Measurements from ENCODE around the gene P2RX5. TPM values are rescaled to one million over a fixed set of nuclear protein-coding genes. Genes with fewer than 3 reads are reported as not detected.

P2RX5 gene
- total and polyA plus RNA-seq, 10 donors = 62.5 to 313 (median 152) TPM

DNA sequence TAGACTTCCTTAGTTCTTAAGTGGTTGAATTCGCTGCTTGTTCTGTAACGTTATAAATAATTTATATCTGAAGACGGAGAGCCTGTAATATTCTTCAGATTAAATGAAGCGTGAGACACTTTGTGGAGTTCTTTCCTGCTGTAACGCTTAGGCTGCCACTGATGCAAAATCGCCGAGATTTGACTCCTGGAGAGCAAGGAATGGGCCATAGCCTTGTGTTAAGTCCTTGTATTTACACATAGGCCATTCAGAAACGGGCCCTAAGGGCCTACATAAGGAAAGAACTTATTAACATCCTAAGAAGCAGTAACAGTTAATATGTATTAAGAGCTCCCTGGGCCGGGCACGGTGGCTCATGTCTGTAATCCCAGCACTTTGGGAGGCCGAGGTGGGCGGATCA is 26.4 kb downstream of the P2RX5 start:
- Histone ChIP-seq H3K9me3 (no peaks in the 10 kb centered on the region), H3K27me3 (replicated peaks in 1 of 7) (no peaks in the 10 kb centered on the region), H3K4me3 (peak overlapping the region; percentile 73 to 99 (median 88)), H3K4me1 (peaks cover 15 to 57% (median 38%) of the 10 kb centered on the region in 6 donors), H3K27ac (peak overlapping the region in 5 of 8 donors; percentile 88 to 95 (median 92)), H3K36me3 (peaks cover 0 to 32% (median 5%) of the 10 kb centered on the region in 6 donors)
- TF ChIP-seq POLR2A (IDR thresholded peaks at IDR 0.05) = no peak
- TF ChIP-seq, protein P1, sequence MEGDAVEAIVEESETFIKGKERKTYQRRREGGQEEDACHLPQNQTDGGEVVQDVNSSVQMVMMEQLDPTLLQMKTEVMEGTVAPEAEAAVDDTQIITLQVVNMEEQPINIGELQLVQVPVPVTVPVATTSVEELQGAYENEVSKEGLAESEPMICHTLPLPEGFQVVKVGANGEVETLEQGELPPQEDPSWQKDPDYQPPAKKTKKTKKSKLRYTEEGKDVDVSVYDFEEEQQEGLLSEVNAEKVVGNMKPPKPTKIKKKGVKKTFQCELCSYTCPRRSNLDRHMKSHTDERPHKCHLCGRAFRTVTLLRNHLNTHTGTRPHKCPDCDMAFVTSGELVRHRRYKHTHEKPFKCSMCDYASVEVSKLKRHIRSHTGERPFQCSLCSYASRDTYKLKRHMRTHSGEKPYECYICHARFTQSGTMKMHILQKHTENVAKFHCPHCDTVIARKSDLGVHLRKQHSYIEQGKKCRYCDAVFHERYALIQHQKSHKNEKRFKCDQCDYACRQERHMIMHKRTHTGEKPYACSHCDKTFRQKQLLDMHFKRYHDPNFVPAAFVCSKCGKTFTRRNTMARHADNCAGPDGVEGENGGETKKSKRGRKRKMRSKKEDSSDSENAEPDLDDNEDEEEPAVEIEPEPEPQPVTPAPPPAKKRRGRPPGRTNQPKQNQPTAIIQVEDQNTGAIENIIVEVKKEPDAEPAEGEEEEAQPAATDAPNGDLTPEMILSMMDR (IDR thresholded peaks at IDR 0.05 in 8 of 11, conservative IDR thresholded peaks at IDR 0.05 in 3 of 11) = no peak
- TF ChIP-seq POLR2AphosphoS5 (IDR thresholded peaks at IDR 0.05) = no peak
- WGBS, 5 donors = 51 to 63% (median 57%) methylated on average over 12 of the region's 12 CpGs
- intact Hi-C loops (cut with DNase I; ENCODE audit: low total_unique reads) = no loop called here
- DNase-seq = no peak

DNA sequence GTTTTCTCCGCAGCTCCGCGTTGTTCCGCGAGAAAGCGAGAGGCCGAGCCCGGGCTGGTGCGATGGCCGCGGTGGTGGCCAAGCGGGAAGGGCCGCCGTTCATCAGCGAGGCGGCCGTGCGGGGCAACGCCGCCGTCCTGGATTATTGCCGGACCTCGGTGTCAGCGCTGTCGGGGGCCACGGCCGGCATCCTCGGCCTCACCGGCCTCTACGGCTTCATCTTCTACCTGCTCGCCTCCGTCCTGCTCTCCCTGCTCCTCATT is 26.9 kb downstream of the P2RX5 start:
- 0 to 1% (median 0%) methylated on average over 17 to 32 of the region's 32 CpGs for WGBS, 5 donors
- Histone ChIP-seq H3K36me3 (peaks cover 0 to 38% (median 7%) of the 10 kb centered on the region in 6 donors), H3K4me1 (peaks cover 15 to 57% (median 38%) of the 10 kb centered on the region in 6 donors), H3K27ac (peak overlapping the region; percentile 61 to 95 (median 92)), H3K4me3 (peak overlapping the region; percentile 73 to 99 (median 88)), H3K9me3 (no peaks in the 10 kb centered on the region), H3K27me3 (replicated peaks in 1 of 7) (no peaks in the 10 kb centered on the region)
- intact Hi-C loops (cut with DNase I; ENCODE audit: low total_unique reads) = no loop called here
- TF ChIP-seq POLR2AphosphoS5 (IDR thresholded peaks at IDR 0.05) (no peak), POLR2A (IDR thresholded peaks at IDR 0.05) (no peak)
- TF ChIP-seq, protein P1 (IDR thresholded peaks at IDR 0.05 in 8 of 11, conservative IDR thresholded peaks at IDR 0.05 in 3 of 11) = no peak
- DNase-seq = no peak

DNA sequence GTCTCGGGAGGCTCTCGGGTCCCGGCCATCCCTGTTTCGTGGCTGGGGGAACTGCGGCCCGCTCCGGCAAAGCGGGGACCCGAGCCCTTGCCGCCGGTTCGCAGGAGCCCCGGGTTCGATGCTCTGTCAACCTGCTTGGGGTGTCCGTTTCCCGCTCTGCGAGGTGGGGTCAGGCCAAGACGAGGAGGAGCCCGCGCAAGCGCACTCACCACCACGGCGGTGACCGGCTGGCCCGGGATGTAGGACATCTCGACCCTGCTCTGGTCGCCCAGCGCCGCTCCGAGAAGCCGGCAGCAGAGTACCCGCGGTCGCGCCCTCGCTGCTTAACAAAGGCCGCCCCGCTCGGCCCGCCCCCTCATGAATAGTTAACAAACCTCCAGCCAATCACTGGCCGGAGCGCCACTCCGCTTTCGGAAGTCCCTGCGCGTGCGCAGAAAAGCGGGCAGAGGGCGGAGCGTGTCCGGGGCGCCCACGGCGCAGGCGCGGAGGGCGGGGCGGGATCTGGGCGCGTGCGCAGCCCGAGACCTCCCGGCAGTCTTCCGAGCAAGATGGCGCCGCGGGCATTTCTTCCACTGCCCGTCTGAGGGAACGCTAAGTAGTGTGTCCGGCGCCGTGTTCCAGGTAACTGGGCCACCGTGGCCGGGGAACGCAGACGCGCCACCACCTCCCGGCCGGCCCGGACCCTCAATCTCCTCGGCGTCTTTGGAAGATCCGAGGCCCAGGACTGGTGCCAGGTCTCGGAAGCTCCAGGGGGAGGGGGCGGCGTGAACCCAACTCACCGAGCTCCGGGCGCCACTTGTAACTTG is 27.5 kb downstream of the P2RX5 start, which contains the start of the genes EMC6 and TAX1BP3:
Gene EMC6 (plus strand): TSS at position 534 of the 806 bp plus-strand sequence. CDS start 335 bp downstream, outside the sequence.
Gene TAX1BP3 (minus strand): TSS at position 300 of the 806 bp plus-strand sequence. CDS start 52 bp downstream, at position 248.
- TF ChIP-seq POLR2AphosphoS5 (IDR thresholded peaks at IDR 0.05) (peak; percentile 95 to 97 (median 96)), POLR2A (IDR thresholded peaks at IDR 0.05) (peak in 2 of 3 donors; percentile 70 to 80)
- TF ChIP-seq, protein P1 (IDR thresholded peaks at IDR 0.05 in 8 of 11, conservative IDR thresholded peaks at IDR 0.05 in 3 of 11) = peak in 2 of 11 experiments; percentile 26 to 31
- intact Hi-C loops (cut with DNase I; ENCODE audit: low total_unique reads) = no loop called here

More for the DNA sequence above, 27.5 kb downstream of the P2RX5 start, which contains the start of the genes EMC6 and TAX1BP3:
- Histone ChIP-seq H3K4me3 (peak within 1 kb of the TSS; percentile 73 to 99 (median 88)), H3K36me3 (peaks cover 0 to 41% (median 13%) of the 10 kb centered on the region in 6 donors), H3K27me3 (replicated peaks in 1 of 7) (no peaks in the 10 kb centered on the region), H3K4me1 (peaks cover 15 to 54% (median 38%) of the 10 kb centered on the region in 6 donors), H3K27ac (peak within 1 kb of the TSS; percentile 80 to 95 (median 92)), H3K9me3 (no peaks in the 10 kb centered on the region)
- DNase-seq = peak; percentile 100
- WGBS, 5 donors = 0 to 1% (median 0%) methylated on average over 27 to 89 of the region's 89 CpGs

Measured in spleen (tissue), 11 donors.